LNCAP (cell line): ENCODE results near the gene CPNE9.

ENCODE experiments used
- CTCF ChIP-seq: fragments of 450-650 bp; IDR thresholded peaks from 2 replicates; pipeline ENCODE4 v1.5.1; 2017; ENCODE audit warnings: mild to moderate bottlenecking

Gene CPNE9

GRCh38 chr3:9681011-9681722 lies 22.5 kb upstream of the CPNE9 start:
- no peak for TF ChIP-seq CTCF

GRCh38 chr3:9681723-9682081 lies 21.9 kb upstream of the CPNE9 start:
- TF ChIP-seq CTCF = no peak

GRCh38 chr3:9682096-9682495 lies 21.5 kb upstream of the CPNE9 start:
- TF ChIP-seq CTCF = no peak

- TF ChIP-seq CTCF = no peak
Measured at GRCh38 chr3:9683426-9683825, 20.2 kb upstream of the CPNE9 start.

- no peak for TF ChIP-seq CTCF
Measured at GRCh38 chr3:9685216-9686049, 18.2 kb upstream of the CPNE9 start.

GRCh38 chr3:9686050-9686550 lies 17.5 kb upstream of the CPNE9 start:
- TF ChIP-seq CTCF = no peak

GRCh38 chr3:9686703-9687102 lies 16.9 kb upstream of the CPNE9 start:
- TF ChIP-seq CTCF = no peak
